HCT116 (cell line): Measurements from ENCODE around the gene SPIRE1. TPM values are rescaled to one million over a fixed set of nuclear protein-coding genes. Genes with fewer than 3 reads are reported as not detected.

ENCODE experiments used
- ATAC-seq: fragments of 200-7000 bp; cut with Tn5 transposase; 2 replicates; pipeline ENCODE4 v1.9.1; 2020; ENCODE audit warnings: mild to moderate bottlenecking, moderate library complexity
- BruUV-seq: library from RNA; stranded (reverse); fragments of 400-500 nt; replicated peaks from 2 replicates; lab custom pipeline; 2021; lab: Mats Ljungman, UMichigan
- CTCF ChIA-PET: fragments of 300-600 bp; sonication (Branson Sonifier 250); formaldehyde crosslinking; loops from one replicate; lab custom pipeline; 2021; ENCODE audit warnings: antibody characterized with exemption; lab: Charles Lee
- POLR2A ChIA-PET: fragments of 300-600, 350-600 bp; sonication (Branson Sonifier 250); formaldehyde crosslinking; loops from one replicate; lab custom pipeline; 2021; ENCODE audit warnings: antibody characterized with exemption; lab: Charles Lee
- RAD21 ChIA-PET, 2 experiments: fragments of 300-600 bp; sonication (Branson Sonifier 250); formaldehyde crosslinking; loops; one replicate each; lab custom pipeline; 2023; ENCODE audit warnings: low total read pairs in 2 of 2; ENCODE audit not compliant: uncharacterized antibody in 2 of 2, unreplicated experiment in 2 of 2, low non-redundant PET in 1 of 2; lab: Charles Lee
- DNase-seq: peaks from one replicate; pipeline ENCODE4 v3.0.0-alpha.2; 2010; ENCODE audit warnings: low read depth, low spot score
- H2AFZ ChIP-seq: fragments of 200-600 bp; shearing (Covaris generic), sonication (generic); 2 replicates; pipeline ENCODE4 v1.6.1; 2017; ENCODE audit warnings: low read depth, mixed run types, mixed read lengths, antibody characterized with exemption, low read length; ENCODE audit not compliant: poor library complexity, severe bottlenecking
- H3K27ac ChIP-seq: 2 replicates; pipeline ENCODE4 v1.5.1; 2012; ENCODE audit warnings: low read depth, low read length
- H3K27me3 ChIP-seq: fragments of 200-600 bp; sonication (generic); 2 replicates; pipeline ENCODE4 v1.6.1; 2016; ENCODE audit warnings: mixed run types, low read length, mixed read lengths; ENCODE audit not compliant: insufficient read depth
- H3K36me3 ChIP-seq, 2 experiments: fragments of 200-500 bp in 1 of 2; fragments of 200-600 bp in 1 of 2; sonication (Bioruptor generic) in 1 of 2; sonication (generic) in 1 of 2; 2 replicates each; pipeline versions ENCODE4 v1.5.1 to v1.6.1; 2014 to 2016; ENCODE audit warnings: low read length in 2 of 2, inconsistent platforms in 1 of 2, mixed read lengths in 1 of 2, mixed run types in 1 of 2; ENCODE audit not compliant: insufficient read depth in 2 of 2, control insufficient read depth in 1 of 2
- H3K4me1 ChIP-seq, 2 experiments: fragments of 200-600 bp in 1 of 2; sonication (generic) in 1 of 2; 2 replicates each; pipeline versions ENCODE4 v1.5.1 to v1.6.1; 2012 to 2017; ENCODE audit warnings: low read length in 2 of 2, inconsistent platforms in 1 of 2, mild to moderate bottlenecking in 1 of 2, mixed read lengths in 1 of 2, mixed run types in 1 of 2, moderate library complexity in 1 of 2; ENCODE audit not compliant: insufficient read depth in 2 of 2, control insufficient read depth in 1 of 2
- H3K4me2 ChIP-seq: fragments of 200-600 bp; sonication (generic); 2 replicates; pipeline ENCODE4 v1.6.1; 2017; ENCODE audit warnings: mixed run types, low read length, mixed read lengths
- H3K4me3 ChIP-seq, 2 experiments: fragments of 200-600 bp in 1 of 2; sonication (generic) in 1 of 2; replicated peaks in 1 of 2; 2 replicates each; pipeline ENCODE4 v1.5.1; 2011 to 2016; ENCODE audit warnings: low read length in 2 of 2, control low read depth in 1 of 2, low read depth in 1 of 2, mild to moderate bottlenecking in 1 of 2, mixed read lengths in 1 of 2, mixed run types in 1 of 2
- H3K79me2 ChIP-seq: fragments of 200-600 bp; sonication (generic); 2 replicates; pipeline ENCODE4 v1.6.1; 2017; ENCODE audit warnings: mild to moderate bottlenecking, mixed run types, low read length, moderate library complexity, mixed read lengths; ENCODE audit not compliant: insufficient read depth
- H3K9ac ChIP-seq: fragments of 200-600 bp; sonication (generic); 2 replicates; pipeline ENCODE4 v1.6.1; 2016; ENCODE audit warnings: low read length, mixed read lengths
- H3K9me2 ChIP-seq: fragments of 200-600 bp; sonication (generic), shearing (Covaris generic); 2 replicates; pipeline ENCODE4 v1.6.1; 2017; ENCODE audit warnings: mixed run types, mild to moderate bottlenecking, moderate library complexity; ENCODE audit not compliant: insufficient read depth
- H3K9me3 ChIP-seq, 2 experiments: fragments of 200-500 bp in 1 of 2; fragments of 200-600 bp in 1 of 2; sonication (Bioruptor generic) in 1 of 2; sonication (generic) in 1 of 2; 2 replicates each; pipeline ENCODE4 v1.6.1; 2014 to 2017; ENCODE audit warnings: low read length in 2 of 2, mixed read lengths in 2 of 2, inconsistent platforms in 1 of 2, low read depth in 1 of 2, mild to moderate bottlenecking in 1 of 2, mixed run types in 1 of 2, moderate library complexity in 1 of 2; ENCODE audit not compliant: control insufficient read depth in 1 of 2, insufficient read depth in 1 of 2
- H4K20me1 ChIP-seq: fragments of 200-600 bp; sonication (generic), shearing (Covaris generic); 2 replicates; pipeline ENCODE4 v1.6.1; 2017; ENCODE audit warnings: mixed run types, mild to moderate bottlenecking, moderate library complexity; ENCODE audit not compliant: insufficient read depth
- CEBPB ChIP-seq: IDR thresholded peaks from 2 replicates; pipeline ENCODE4 v1.6.1; 2012; ENCODE audit warnings: low read depth
- EGR1 ChIP-seq: IDR thresholded peaks from 2 replicates; pipeline ENCODE4 v1.6.1; 2012; ENCODE audit warnings: low read depth
- ELF1 ChIP-seq: IDR thresholded peaks from 2 replicates; pipeline ENCODE4 v1.6.1; 2012; ENCODE audit warnings: low read depth, borderline replicate concordance
- EZH2phosphoT487 ChIP-seq: fragments of 200-600 bp; IDR thresholded peaks from 2 replicates; pipeline ENCODE4 v1.6.1; 2018; ENCODE audit warnings: antibody characterized with exemption, borderline replicate concordance
- FOSL1 ChIP-seq: IDR thresholded peaks from 2 replicates; pipeline ENCODE4 v1.6.1; 2012; ENCODE audit warnings: low read depth
- JUND ChIP-seq: IDR thresholded peaks from 2 replicates; pipeline ENCODE4 v1.6.1; 2012
- MAX ChIP-seq: IDR thresholded peaks from 2 replicates; pipeline ENCODE4 v1.6.1; 2012
- RAD21 ChIP-seq: IDR thresholded peaks from 2 replicates; pipeline ENCODE4 v1.6.1; 2012; ENCODE audit warnings: low read depth, mild to moderate bottlenecking
- SP1 ChIP-seq: IDR thresholded peaks from 2 replicates; pipeline ENCODE4 v1.6.1; 2012; ENCODE audit warnings: low read depth
- SRF ChIP-seq: IDR thresholded peaks from 2 replicates; pipeline ENCODE4 v1.6.1; 2012; ENCODE audit warnings: low read depth
- TCF7L2 ChIP-seq: IDR thresholded peaks from 2 replicates; pipeline ENCODE4 v1.7.0; 2011; ENCODE audit warnings: borderline replicate concordance, inconsistent platforms; ENCODE audit not compliant: insufficient read depth, insufficient read length; ENCODE audit errors: extremely low read depth
- intact Hi-C: fragments of 100-400 bp; cut with micrococcal nuclease; formaldehyde crosslinking; loops from 2 replicates; pipeline ENCODE4 v1.10.0; 2022
- total RNA-seq: library from RNA; stranded (reverse); gene quantifications from one replicate; pipeline ENCODE4 v1.2.1, GENCODE V29; 2021; ENCODE audit not compliant: unreplicated experiment
- TF ChIP-seq, protein P1 (sequence below), 3 experiments: fragments of 200-600 bp in 1 of 3; sonication (generic) in 1 of 3; IDR thresholded peaks in 2 of 3; conservative IDR thresholded peaks in 1 of 3; 2 replicates each; pipeline ENCODE4 v1.5.1; 2012 to 2017; ENCODE audit warnings: low read depth in 2 of 3, low read length in 2 of 3, antibody characterized with exemption in 1 of 3, borderline replicate concordance in 1 of 3, control low read depth in 1 of 3, mild to moderate bottlenecking in 1 of 3, mixed read lengths in 1 of 3, mixed run types in 1 of 3, moderate library complexity in 1 of 3; ENCODE audit not compliant: insufficient read depth in 1 of 3

The SPIRE1 gene
- total RNA-seq, 1 experiment from 2014 or later = 26.6 TPM

DNA sequence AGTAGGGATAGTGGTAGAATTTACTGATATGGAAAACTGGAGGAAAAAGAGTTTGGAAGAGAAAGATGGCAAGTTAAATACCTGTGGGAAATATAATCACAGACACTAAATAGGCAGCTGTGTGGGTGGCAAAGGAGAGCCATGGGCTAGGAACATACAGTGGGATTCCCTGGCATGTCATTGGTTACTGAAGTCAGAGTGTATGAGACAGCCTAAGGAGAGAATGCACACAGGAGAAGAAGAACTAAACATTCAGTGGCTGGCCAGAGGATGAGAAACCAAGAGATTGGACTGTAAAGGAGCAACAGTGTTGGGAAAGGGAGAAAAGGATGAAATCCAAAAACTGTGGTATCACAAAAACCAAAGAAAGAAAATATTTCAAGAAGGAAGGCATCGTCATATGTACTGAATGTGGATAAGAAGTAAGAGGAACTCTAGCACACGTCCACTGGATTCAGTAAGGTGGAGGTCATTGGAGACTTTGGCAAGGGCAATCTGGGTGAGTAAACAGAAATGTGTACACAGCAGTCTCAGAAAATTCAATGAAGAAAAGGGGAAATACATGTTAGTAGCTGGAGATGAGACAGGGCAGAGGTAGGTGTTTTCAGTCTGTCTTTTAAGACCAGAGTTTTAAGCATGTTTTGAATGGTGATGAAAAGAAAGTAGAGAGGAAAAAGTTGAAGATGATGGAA is 83.3 kb downstream of the SPIRE1 start (continued):
- TF ChIP-seq SP1 = no peak
- TF ChIP-seq, protein P1, sequence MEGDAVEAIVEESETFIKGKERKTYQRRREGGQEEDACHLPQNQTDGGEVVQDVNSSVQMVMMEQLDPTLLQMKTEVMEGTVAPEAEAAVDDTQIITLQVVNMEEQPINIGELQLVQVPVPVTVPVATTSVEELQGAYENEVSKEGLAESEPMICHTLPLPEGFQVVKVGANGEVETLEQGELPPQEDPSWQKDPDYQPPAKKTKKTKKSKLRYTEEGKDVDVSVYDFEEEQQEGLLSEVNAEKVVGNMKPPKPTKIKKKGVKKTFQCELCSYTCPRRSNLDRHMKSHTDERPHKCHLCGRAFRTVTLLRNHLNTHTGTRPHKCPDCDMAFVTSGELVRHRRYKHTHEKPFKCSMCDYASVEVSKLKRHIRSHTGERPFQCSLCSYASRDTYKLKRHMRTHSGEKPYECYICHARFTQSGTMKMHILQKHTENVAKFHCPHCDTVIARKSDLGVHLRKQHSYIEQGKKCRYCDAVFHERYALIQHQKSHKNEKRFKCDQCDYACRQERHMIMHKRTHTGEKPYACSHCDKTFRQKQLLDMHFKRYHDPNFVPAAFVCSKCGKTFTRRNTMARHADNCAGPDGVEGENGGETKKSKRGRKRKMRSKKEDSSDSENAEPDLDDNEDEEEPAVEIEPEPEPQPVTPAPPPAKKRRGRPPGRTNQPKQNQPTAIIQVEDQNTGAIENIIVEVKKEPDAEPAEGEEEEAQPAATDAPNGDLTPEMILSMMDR (IDR thresholded peaks at IDR 0.05 in 2 of 3, conservative IDR thresholded peaks at IDR 0.05 in 1 of 3; ENCODE audit: borderline replicate concordance in 1 of 3, insufficient read depth in 1 of 3, low read depth in 2 of 3, low read length in 2 of 3) = no peak
- TF ChIP-seq EZH2phosphoT487 = no peak
- no peak for TF ChIP-seq JUND

DNA sequence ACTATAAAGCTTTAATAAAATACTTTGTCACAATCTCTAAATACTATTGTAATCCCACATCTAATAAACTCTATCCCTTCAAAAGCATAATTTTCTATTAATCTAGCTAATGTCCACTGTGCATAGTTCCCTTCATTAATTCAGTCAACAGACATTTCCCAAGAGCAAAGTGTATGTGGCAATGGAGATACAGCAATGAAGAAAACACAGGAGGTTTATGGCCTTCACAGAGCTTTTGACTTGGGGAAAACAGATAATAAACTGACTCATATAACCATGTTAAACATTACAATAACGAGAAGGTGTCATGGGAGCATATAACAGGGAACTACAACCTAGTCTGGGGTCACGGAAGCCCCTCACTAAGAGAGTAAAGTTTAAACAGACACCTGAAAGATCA is 86.3 kb downstream of the SPIRE1 start:
- DNase-seq (no peak), ATAC-seq (no peak)
- Histone ChIP-seq H3K9me2 (no peaks in the 10 kb centered on the region), H3K4me1 (peaks cover 0 to 10% of the 10 kb centered on the region in 2 experiments; a peak in 2 of 4 replicates), H3K27me3 (no peaks in the 10 kb centered on the region), H3K79me2 (no peaks in the 10 kb centered on the region), H3K36me3 (no peaks in the 10 kb centered on the region), H3K9ac (no peak overlapping the region), H3K9me3 (no peaks in the 10 kb centered on the region), H3K4me2 (no peak overlapping the region), H3K27ac (no peak overlapping the region), H3K4me3 (no peak overlapping the region), H2AFZ (no peak overlapping the region), H4K20me1 (no peaks in the 10 kb centered on the region)
- CTCF ChIA-PET = no interaction called here
- intact Hi-C loops = no loop called here
- BruUV-seq = no TSS peak
- TF ChIP-seq TCF7L2 = no peak
- no peak for TF ChIP-seq EGR1
- TF ChIP-seq MAX = no peak
- TF ChIP-seq SRF = no peak
- TF ChIP-seq CEBPB = no peak
- no peak for TF ChIP-seq RAD21
- no peak for TF ChIP-seq FOSL1
- no peak for TF ChIP-seq ELF1
- TF ChIP-seq JUND = no peak
- POLR2A ChIA-PET = interaction anchor here (1.0 kb wide), 1 partner anchor 36 kb away, joined by 4 read pairs; no protein-coding TSS in a partner anchor
- RAD21 ChIA-PET = no interaction called here
